Measurements from ENCODE around the gene GHRL.

GRCh38 chr3:10290481-10291176 is 2.1 kb downstream of the GHRL start:
- TF ChIP-seq CTCF (IDR thresholded peaks at IDR 0.05; ENCODE audit: extremely low read depth in 1 of 2, insufficient read depth in 1 of 2, low read depth in 1 of 2, low read length in 2 of 2) (no peak), POLR2A (IDR thresholded peaks at IDR 0.05; ENCODE audit: low read depth, low read length) (no peak)

Data from endothelial cell of umbilical vein (primary cell).